Hair follicle dermal papilla cell (primary cell): ENCODE measurements around the gene TBC1D3G. TPM values are rescaled to one million over a fixed set of nuclear protein-coding genes. Genes with fewer than 3 reads are reported as not detected.

Experiments used
- small RNA-seq: library from RNA; depleted of rRNA; stranded (forward); fragments of <200 nt; gene quantifications from one replicate; pipeline ENCODE3, GENCODE V24; 2012
- total RNA-seq: library from RNA; depleted of rRNA; stranded (reverse); fragments of >200 nt; gene quantifications from 2 replicates; pipeline ENCODE4 v1.2.3, GENCODE V29; 2012

TBC1D3G gene
- not detected in 2 replicates for total RNA-seq

DNA sequence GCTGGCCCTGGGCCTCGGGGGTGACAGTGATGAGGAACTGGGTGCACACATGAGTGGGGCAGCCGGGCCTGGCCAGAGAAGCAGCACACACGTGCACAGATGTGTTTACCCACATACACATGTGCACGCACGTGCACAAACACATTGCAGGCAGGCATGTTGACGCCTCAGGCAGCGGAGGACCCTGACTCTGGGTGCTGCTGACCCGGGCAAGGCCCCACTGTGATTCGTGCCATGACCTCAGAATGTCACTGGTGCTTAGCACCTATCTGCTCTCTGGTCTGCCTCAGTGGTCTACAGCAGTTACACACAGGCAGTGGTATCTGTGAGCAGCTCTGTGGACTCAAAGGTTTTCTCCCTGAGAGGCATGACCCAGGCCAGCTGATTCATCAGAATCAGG lies at the start of gene TBC1D3G:
Gene TBC1D3G, plus strand, starts transcription at position 301 of the 400 bp plus-strand sequence. CDS start 1,528 bp downstream, outside the sequence.

Small RNAs within 50 kb of the gene (small RNA-seq; reads per million reads assigned to genes)
- not detected for gene RF00019

Other genes with a start within 250 kb of the TBC1D3G start
- gene CCL3, start 233.7 kb upstream of the TBC1D3G start, total RNA-seq = not detected in 2 replicates
- gene CCL4, start 220.1 kb upstream of the TBC1D3G start, total RNA-seq = 0.32 TPM in 1 of 2 replicates, not detected in the other
- gene TBC1D3B, start 147.2 kb upstream of the TBC1D3G start, total RNA-seq = not detected in 2 replicates
- gene CCL3L1, start 127.1 kb upstream of the TBC1D3G start, total RNA-seq = not detected in 2 replicates
- gene CCL4L2, start 112.8 kb upstream of the TBC1D3G start, total RNA-seq = not detected in 2 replicates
- under 0.01 and 0.73 TPM in 2 replicates for gene TBC1D3I, start 59.3 kb upstream of the TBC1D3G start, total RNA-seq
- not detected in 2 replicates for gene TBC1D3H, start 64.6 kb downstream of the TBC1D3G start, total RNA-seq
- 18.2 and 21.9 TPM in 2 replicates for gene ZNHIT3, start 162.8 kb downstream of the TBC1D3G start, total RNA-seq
- gene MYO19, start 211.0 kb downstream of the TBC1D3G start, total RNA-seq = 57.6 and 78.4 TPM in 2 replicates
- 6.4 and 7.3 TPM in 2 replicates for gene PIGW, start 211.1 kb downstream of the TBC1D3G start, total RNA-seq
- gene GGNBP2, start 221.0 kb downstream of the TBC1D3G start, total RNA-seq = 58.5 and 67.7 TPM in 2 replicates